NOMO-1 (cell line): ENCODE measurements around the gene SLC66A2.

Experiments
- DNase-seq, 2 experiments: peaks; one replicate each; lab custom pipeline; 2025; ENCODE audit not compliant: unreplicated experiment in 2 of 2; lab: John Stamatoyannopoulos, UW

SLC66A2 gene

DNA sequence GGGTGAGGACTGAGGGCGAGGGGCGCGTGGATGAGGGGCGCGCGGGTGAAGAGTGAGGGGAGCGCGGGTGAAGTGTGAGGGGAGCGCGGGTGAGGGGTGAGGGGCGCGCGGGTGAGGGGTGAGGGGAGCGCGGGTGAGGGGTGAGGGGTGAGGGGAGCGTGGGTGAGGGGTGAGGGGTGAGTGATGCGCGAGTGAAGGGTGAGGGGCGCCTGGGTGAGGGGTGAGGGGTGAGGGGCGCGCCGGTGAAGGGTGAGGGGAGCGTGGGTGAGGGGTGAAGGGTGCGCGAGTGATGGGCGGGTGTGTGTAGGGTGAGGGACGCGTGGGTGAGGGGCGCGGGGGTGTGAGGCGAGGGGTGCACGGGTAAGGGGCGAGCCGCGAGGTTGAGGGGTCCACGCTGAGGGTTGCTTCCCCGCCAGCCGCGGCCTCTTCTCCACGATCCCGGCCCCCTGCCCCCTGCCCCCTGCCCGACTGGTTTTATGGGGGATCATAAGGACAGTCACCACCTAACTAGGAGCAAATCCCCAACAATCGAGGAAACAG is 1.1 kb upstream of the SLC66A2 start:
- no peak for DNase-seq

DNA sequence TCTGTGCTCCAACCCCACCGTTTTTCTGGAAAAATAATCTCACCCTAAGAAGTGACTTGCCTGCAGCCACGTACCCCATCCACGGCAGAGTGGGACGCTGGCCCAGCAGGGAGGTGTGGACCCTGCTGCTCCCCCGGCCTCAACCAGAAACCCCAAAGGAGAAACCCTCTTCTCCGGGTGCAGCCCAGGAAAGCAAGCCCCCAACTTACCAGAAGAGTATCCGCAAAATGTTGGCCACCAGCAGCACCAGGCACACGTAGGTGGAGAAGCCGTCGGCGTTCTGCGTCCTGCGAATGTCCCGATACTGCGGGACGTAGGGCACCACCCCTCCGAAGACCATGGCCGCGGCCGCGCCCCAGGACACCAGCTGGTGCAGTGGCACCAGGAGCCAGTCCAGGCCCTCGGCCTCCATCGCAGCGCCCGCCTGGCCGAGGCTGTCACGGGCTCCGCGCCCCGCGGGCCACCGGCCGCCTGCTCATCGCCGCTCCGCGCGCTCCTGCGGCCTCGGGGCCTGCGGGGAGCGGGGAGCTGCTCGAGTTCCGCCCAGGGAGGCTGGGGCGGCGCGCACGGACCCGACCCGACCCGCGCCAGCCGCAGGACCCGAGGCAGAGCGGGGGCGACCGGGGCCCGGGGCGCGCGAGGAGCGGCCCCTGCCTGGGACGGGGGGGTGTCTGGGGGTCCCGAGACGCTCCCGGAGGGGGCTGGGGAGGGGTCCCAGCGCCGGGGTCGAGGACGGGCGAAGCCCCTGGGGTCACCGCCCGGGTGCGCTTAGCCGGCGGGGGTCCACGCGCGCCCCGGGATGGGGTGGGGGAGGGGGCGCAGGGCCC is 725 bp downstream of the SLC66A2 start:
- peak in 1 of 2 experiments; percentile 28 for DNase-seq

DNA sequence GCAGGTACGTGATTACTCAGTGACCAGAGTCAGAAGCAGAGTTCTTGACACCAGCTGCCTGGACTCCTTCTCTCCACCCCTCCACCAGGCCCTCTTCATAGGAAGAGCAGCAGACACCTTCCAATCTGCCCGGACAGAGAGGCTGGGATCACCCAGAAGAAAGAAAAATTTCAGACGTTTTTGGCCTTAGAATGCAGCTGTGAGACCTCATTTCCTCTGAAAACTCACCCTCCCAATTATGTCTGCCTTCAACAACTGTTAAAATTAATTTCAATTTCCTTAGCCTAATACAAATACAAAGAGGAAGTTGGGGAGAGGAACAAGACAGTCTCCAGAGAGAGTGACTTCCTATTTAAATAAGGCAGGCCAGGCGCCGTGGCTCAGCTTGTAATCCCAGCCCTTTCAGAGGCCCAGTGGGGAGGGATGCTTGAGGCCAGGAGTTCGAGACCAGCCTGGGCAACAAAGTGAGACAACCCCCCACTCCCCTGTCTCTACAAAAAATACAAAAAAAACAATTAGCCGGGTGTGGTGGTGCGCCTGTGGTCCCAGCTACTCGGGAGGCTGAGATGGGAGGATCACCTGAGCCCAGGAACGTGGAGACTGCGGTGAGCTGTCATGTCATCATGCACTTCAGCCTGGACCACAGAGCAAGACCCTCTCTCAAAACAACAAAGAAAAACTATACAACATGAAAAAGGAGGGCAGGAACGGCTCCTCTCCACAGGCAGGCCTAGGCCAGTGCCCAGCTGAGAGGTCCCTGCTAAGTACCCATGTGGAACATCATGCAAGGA is 1.6 kb downstream of the SLC66A2 start:
- DNase-seq = peak; percentile 85 to 94

DNA sequence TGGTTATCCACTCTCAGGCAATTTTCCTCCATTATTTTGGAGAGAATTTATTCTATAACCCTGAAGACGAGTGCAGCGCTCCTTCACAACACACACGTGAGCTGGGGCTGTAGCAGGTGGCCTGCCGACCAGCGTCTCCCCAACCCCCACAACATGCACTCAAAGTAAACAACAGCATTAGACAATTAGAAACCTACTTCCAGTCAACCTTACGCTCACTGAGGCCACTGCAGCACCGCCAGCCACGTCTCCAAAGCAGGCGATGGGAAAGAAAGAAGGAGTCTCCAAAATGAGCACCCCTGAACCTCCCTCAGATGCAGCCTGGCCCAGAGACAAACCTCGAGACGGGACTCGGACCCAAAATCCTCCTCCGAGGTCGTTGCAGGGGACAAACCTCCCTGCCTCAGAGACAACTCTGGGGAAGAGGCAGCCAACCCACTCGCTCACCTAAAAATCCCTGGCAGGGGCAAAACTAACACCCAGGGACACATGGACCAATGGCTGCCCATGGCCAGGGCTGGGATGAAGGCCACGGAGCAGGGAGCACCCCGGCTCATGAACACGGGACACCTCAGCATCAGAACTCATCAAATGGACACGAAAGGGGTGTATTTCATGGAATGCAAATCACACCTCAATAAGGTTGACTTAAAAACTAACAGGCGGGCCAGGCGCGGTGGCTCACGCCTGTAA is 2.6 kb downstream of the SLC66A2 start:
- no peak for DNase-seq

DNA sequence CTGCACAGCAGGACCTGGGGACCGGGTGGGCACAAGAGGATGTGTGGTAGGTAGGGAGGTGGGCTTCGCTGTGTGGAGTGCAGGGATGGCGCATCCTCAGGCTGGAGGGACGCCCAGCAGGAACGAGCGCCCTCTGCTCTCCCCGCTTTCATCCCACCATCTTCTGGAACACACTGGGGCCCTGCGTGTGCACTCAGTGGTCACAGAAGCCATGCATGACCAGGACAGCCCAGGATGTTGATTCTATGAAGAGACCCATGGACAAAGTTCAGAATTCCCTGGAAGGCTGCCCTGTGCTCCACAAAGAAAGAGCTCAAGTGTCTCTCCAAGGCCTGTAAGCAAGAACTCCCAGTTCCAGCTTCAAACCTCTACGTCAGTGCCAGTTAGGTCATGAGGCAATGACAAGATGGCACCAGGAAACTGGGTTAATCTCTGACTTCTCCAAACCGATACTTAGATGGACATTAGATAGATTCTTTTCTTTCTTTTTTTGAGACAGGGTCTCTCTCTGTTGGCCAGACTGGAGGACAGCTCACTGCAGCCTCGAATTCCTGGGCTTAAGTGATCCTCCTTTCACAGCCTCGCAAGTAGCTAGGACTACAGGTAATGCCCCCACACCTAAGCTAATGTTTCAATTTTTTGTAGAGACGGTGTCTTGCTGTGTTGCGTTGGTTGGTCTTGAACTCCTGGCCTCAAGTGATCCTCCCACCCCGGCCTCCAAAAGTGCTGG is 3.4 kb downstream of the SLC66A2 start:
- no peak for DNase-seq

DNA sequence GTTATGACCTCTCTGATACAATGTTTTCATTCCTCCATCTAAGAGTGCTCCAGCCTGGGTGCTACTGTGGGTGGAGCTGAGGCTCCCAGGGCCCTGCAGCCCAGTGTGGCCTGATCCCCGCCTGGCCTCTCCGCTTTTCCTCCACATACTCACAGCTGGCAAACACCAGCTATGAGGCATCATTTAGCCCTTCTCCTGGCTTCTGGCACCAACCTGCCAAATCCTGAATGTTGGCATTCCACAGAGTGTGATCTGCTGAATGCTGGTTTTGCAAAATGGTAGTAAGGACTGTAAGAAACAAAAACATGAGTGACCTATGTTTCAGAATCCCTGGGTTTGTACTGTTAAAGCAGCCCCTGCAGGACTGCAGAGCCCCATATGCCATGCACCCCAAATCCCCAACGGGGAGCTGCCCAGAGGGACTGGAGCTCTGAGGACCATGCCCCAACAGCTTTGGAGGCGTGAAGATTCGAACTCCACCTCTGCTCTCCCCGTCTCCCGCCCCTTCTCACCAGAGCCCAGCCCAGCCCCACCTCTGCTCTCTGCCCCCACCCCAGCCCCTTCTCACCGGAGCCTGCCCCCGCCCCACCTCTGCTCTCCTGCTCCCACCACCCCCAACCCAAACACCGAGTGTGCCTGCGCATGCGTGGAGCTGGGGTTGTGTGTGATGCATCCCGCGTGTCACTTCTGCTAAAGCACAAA is 4.2 kb downstream of the SLC66A2 start:
- DNase-seq = no peak

DNA sequence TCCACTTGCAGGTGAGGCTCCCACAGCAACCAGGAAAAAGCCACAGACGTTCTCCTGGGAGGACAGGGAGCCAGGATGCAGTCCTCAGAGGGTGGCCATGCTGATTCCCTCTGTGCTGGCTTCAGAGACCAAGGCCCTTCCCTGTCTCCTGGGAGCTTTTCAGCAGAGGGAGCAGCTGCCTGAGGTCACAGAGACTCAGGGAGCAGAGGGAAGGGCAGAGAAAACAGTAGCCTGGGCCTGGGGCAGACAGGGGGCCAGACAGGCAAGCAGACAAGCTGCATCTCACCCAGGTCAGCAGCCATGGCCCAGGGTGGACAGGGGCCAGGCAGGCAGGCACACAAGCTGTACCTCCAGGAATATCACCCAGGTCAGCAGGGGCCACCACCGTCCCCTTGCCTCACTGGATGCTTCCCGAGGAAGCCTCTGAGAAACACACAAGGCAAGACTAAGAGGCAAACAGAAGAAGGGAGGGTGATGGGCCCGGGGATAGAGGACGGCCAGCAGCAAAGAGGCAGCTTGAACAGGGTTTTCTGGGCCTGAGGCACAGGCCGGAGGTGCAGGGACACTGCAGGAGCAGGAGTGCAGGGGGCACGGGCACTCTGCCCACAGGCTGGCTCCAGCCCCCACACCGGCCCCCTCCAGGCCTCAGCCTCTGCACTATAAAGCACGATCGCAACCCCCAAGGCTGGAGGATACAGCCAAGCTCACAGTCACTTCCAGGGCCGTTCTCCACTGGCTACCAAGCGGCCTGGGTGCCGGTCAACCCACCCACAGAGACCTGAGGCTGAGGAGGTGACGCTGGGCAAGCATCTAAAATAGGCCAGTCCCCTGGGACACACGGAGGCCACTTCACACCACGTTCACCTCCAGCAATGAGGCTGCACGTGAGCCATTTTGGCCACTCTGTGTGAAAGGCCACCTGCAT is 6.1 kb downstream of the SLC66A2 start:
- no peak for DNase-seq

DNA sequence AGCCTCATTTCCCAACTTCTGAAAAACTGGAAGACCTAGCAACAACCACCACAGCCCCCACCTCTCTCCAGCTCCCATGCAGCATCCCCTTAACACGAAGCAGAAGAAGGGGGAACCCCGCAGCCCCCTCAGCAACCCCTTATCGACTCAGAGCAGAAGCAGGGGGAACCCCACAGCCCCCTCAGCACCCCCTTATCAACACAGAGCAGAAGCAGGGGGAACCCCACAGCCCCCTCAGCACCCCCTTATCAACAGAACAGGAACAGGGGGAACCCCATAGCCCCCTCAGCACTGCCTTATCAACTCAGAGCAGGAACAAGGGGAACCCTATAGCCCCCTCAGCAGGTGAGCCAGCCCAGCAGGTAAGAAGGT is 6.7 kb downstream of the SLC66A2 start:
- DNase-seq = no peak

DNA sequence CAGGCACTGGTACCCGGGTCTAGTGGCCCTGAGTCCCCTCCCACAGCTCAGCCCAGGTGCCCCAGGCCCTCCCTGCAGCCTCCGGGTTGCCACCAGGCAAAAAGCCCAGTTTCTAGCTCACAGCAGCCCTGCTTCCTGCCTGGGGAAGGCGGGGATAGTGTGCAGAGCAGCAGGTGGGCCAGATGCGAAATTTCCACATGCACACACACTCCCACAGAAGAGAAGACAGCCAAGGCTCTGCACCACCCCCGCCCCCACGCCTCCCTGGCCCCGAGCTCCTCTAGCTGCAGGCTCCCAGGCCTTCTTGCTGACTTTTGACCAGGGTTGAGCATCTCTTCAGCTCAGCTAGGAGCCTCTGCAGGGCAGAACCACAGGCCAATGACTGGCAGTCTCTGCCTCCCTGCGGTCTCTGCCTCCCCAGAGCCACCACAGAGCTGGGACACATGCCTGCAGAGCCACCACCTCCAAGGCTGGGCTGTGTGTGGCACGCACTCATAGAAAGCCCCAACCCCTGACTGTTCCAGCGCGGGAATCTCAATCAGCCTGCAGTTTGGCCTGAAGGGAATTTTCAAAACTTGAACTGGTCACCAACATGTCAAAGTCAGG is 7.2 kb downstream of the SLC66A2 start:
- DNase-seq = no peak

DNA sequence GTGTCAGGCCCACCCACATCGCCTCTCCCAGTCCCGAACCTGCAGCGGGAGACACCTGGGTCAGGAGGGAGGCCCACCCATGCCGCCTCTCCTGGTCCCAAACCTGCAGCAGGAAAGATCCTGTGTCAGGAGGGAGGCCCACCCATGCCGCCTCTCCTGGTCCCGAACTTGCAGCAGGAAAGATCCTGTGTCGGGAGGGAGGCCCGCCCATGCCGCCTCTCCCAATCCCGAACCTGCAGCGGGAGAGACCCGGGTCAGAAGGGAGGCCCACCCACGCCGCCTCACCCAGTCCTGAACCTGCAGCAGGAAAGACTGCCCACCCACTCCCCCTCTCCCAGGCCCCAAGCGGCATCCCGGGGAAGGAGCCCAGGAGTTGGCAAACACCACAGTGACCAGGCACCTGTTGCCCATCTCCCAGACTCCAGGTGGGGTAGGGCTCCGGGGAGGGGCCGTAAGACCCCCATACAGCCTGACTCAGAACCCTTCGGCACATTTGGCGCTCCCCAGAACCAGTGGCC is 7.8 kb downstream of the SLC66A2 start:
- no peak for DNase-seq

DNA sequence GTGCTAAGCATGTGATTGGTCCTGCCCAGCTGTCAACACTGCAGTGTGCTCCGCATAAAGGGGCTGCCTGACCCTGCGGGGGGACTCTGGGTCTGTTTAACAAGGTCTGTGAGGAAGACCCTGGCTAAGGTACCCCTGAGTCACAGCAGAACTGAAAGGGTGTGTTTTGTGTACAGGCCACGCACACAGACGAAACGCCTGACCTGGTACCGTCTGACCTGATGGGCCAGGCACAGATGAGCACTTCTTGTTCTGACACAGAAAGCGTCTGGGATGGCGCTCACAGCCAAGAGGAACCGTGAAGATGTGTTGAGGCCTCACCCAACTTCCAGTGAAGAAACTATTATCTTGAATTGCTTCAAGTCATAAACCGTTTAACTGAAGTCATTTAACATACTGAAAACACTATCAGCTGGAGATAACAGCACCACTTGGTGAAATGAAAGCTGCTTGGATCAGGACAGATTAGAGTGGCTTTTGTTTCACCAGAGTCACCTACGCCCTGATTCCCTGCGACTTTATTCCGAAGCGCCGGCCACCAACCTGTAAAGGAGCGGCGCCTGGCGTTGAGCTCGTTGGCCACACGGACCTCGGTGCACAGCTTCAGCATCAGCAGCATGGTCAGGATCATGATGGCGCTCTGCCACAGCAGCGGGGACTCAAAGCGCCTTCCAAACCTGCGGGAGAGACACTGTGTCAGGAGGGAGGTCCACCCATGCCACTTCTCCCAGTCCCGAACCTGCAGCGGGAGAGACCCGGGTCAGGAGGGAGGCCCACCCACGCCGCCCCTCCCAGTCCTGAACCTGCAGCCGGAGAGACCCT is 8.5 kb downstream of the SLC66A2 start:
- no peak for DNase-seq

DNA sequence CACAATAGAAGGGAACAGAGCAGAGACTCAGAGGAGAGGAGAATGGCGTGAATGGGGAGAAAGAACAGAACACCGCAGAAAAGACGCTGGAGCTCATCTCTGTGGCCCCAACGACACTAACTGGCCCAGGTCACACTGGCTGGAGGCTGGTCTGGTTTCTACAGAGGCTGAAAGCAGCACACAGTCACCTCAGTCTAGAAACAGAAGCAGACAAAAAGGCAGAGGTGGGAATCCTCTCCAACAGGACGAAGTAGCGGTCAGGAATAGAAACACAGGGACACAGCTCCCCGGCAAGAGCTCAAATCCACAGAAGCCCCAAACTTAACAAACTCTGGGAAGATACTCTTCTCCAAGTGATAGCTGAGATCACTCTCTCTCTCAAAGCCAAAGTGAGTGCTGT is 9.2 kb downstream of the SLC66A2 start:
- DNase-seq = no peak

DNA sequence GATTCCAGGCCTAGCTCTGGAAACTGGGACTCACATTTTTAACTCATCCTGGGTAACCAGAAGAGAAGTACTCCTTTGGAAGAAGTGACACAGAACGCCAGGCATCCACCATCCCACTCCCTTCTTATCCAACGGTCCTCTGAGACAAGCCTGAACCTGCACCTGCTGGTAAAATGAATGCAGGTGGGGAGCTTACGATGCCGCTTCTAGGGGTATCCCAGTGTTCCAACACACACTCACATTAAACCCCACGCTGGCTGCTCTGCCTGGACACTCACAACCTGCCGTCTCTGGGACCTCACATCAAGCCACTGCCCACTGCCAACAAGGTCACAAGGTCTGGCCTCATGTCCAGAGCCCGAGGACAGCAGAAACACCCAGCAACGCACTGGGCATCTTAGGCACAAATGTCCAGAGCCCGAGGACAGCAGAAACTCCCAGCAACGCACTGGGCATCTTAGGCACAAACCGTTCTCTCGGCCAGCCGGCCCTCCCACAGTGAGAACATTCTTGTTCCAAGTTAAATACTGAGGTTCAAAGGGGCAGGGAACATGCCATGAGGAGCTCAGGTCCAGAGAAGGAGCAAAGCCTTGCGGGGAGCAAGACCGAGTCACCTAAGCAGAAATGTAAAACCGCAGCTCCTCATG is 9.9 kb downstream of the SLC66A2 start:
- no peak for DNase-seq

DNA sequence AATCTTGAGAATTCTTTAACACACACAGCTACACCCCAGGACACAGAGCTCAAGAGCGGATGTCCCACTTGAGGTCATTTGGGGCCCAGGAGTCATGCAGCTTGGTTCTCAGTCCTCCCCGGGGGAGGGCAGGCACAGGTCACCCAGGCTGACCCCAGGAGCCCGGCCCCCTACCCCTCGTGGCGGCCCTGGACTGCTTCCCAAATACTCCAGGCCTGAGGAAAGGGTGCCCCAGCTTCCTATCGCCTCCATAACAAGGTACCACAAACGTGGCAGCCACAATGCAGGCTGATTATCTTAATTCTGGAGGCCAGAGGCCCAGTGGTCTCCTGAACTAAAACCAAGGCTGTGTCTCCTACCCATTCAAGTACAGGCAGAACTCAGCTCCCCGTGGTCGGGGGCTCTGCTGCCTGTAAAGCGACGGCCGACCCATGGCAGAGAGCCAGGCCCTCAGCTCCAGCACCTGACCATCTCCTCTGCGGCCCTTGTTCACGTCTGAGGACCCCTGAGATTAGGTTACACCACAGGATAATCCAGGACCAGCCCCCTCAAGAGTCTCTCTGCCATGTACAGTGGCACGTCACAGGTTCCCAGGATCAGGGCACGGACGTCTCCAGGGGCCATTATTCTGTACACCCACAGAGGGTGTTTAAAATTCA is 10.5 kb downstream of the SLC66A2 start:
- no peak for DNase-seq

DNA sequence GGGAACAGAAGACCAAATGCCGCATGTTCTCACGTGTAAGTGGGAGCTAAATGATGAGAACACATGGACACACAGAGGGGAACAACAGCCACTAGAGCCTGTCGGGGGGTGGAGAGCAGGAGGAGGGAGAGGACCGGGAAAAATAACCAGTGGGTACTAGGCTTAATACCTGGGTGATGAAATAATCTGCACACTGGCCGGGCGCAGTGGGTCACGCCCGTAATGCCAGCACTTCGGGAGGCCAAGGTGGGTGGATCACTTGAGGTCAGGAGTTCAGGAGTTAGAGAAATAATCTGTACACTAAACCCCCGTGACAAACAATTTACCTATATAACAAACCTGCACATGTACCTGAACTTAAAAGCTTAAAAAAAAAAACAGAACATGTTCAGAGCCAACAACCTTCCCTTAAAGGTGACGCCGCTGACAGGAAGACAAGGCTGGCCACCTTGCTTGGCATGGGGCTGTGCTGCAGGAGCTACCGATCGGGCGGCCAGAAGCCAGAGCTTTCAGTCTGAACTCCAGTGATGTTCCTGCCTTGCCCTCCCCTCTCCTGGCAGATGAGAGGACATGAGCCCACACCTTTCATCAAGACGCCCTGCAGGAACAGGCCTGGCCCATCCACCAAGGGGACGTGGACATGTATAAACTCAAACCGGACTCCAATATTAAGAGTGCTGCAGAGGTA is 11.2 kb downstream of the SLC66A2 start:
- DNase-seq = no peak

DNA sequence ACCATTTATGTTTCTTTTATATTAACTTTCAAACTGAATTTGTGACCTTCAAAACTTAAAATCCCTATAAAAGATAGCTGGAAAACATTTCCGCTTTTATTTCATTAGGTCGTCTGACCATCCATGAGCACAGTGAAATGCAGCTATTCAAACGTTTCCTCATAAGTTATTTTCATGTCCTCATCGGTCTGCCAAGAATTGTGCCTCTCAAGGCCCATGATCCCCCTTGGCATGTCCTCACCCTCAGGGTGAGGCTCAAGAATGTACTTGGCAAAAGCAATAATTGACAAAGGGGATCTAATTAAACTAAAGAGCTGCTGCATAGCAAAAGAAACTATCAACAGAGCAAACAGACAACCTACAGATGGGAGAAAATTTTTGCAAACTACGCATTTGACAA is 12.4 kb downstream of the SLC66A2 start:
- DNase-seq = no peak
